ENCODE data around the gene GRIN1. TPM values are rescaled to one million over a fixed set of nuclear protein-coding genes. Genes with fewer than 3 reads are reported as not detected.
"Not testable (repeated sequence)": the region's sequence is repeated elsewhere in the genome, so short reads cannot be mapped to it uniquely, and the experiment has no call there.

Gene GRIN1
- total and polyA plus RNA-seq, 10 of the 15 experiments (the other 5 are each of a cell fraction or from before 2014, with no cell fraction given) = 0.05 to 0.10 (median 0.06) TPM; not detected in 6

GRCh38 chr9:137123952-137124462 lies 14.9 kb upstream of the GRIN1 start:
- RAD21 ChIA-PET (ENCODE audit: unreplicated experiment) = interaction anchor here (1.0 to 2.9 kb wide), 3 partner anchors 27 to 103 kb away, joined by 7 to 26 read pairs (median 7); partner anchors contain the start of genes CYSRT1 and RNF224
- peaks cover 25% of the 10 kb centered on the region for H3K79me2 ChIP-seq (ENCODE audit: control insufficient read depth, insufficient read depth, low read length)

GRCh38 chr9:137126786-137127185 lies 12.2 kb upstream of the GRIN1 start:
- CTCF ChIA-PET = interaction anchor here (0.8 to 4.7 kb wide), 4 partner anchors 24 to 74 kb away, joined by 4 to 20 read pairs (median 6); partner anchors contain the start of gene TPRN
- H3K4me2 ChIP-seq (ENCODE audit: control insufficient read depth, insufficient read depth) = peak overlapping the region; percentile 91
- H3K27ac ChIP-seq (ENCODE audit: control insufficient read depth, insufficient read depth) = peak overlapping the region; percentile 82
- no peaks in the 10 kb centered on the region for H4K20me1 ChIP-seq (ENCODE audit: control insufficient read depth, insufficient read depth)
- H3K27me3 ChIP-seq (replicated peaks in 1 of 2; ENCODE audit: control insufficient read depth in 2 of 2, insufficient read depth in 2 of 2, low read length in 1 of 2) = no peaks in the 10 kb centered on the region
- POLR2A ChIA-PET = interaction anchor here (0.6 to 7.7 kb wide), 10 partner anchors 12 to 346 kb away, joined by 3 to 166 read pairs (median 8); partner anchors contain the start of genes ANAPC2, RNF208, SSNA1 and TPRN
- peaks cover 34% of the 10 kb centered on the region for H3K4me1 ChIP-seq (ENCODE audit: control insufficient read depth, insufficient read depth, low read length)
- no peak for TF ChIP-seq WRNIP1 (IDR thresholded peaks at IDR 0.05; ENCODE audit: borderline replicate concordance, low read depth, low read length)
- TF ChIP-seq USF1 (IDR thresholded peaks at IDR 0.05; ENCODE audit: borderline replicate concordance, extremely low read length, insufficient read depth, low read depth, low read length) = no peak
- TF ChIP-seq CBX3 (IDR thresholded peaks at IDR 0.05; ENCODE audit: borderline replicate concordance, low read depth) = no peak
- TF ChIP-seq PKNOX1 (IDR thresholded peaks at IDR 0.05) = no peak
- TF ChIP-seq DPF2 (IDR thresholded peaks at IDR 0.05) = no peak
- no peak overlapping the region for H2AFZ ChIP-seq (ENCODE audit: control insufficient read depth, low read depth, low read length)
- peak overlapping the region; percentile 72 for H3K4me3 ChIP-seq
- RAD21 ChIA-PET (ENCODE audit: unreplicated experiment) = interaction anchor here (1.1 to 2.6 kb wide), 4 partner anchors 24 to 96 kb away, joined by 5 to 29 read pairs (median 9); partner anchors contain the start of gene RNF208
- DNase-seq (ENCODE audit: low read depth, low spot score) (no peak), ATAC-seq (no peak), FAIRE-seq (peak; percentile 38)
- in situ Hi-C loops (cut with MboI) = no loop called here
- SMC1A ChIA-PET (ENCODE audit: uncharacterized antibody, unreplicated experiment) = interaction anchor here (1.3 to 2.3 kb wide), 4 partner anchors 24 to 100 kb away, joined by 3 to 19 read pairs (median 4); partner anchors contain the start of genes MAN1B1 and RNF224
- intact Hi-C loops (cut with micrococcal nuclease; ENCODE audit: unreplicated experiment) = loop anchor here (5.0 kb wide), 1 partner anchor 61 kb away; the partner anchor contains the start of genes ANAPC2 and SSNA1
- peak overlapping the region; percentile 85 for H3K9ac ChIP-seq (ENCODE audit: control insufficient read depth, insufficient read depth, low read length)
- 1% methylated on average over 3 of the region's 3 CpGs for WGBS (ENCODE audit: insufficient coverage, insufficient replicate concordance, low lambda C conversion rate, missing lambda C conversion rate)
- no TSS peak for BruUV-seq (replicated peaks)
- peaks cover 35% of the 10 kb centered on the region for H3K79me2 ChIP-seq (ENCODE audit: control insufficient read depth, insufficient read depth, low read length)
- H3K36me3 ChIP-seq (ENCODE audit: control insufficient read depth in 2 of 2, insufficient read depth in 2 of 2, low read length in 1 of 2) = no peaks in the 10 kb centered on the region
- H3K9me3 ChIP-seq (replicated peaks; ENCODE audit: control insufficient read depth, insufficient read depth, low read length) = no peaks in the 10 kb centered on the region

More at GRCh38 chr9:137123952-137124462, 14.9 kb upstream of the GRIN1 start:
- Histone ChIP-seq H3K4me2 (ENCODE audit: control insufficient read depth, insufficient read depth) (peak overlapping the region; percentile 58), H3K4me3 (peak overlapping the region; percentile 5; the same call in 1 of the 2 replicates), H3K27ac (ENCODE audit: control insufficient read depth, insufficient read depth) (peak overlapping the region; percentile 0; the same call in 1 of the 2 replicates), H3K4me1 (ENCODE audit: control insufficient read depth, insufficient read depth, low read length) (peaks cover 42% of the 10 kb centered on the region)
- TF ChIP-seq SMARCA5 (IDR thresholded peaks at IDR 0.05) (0 out of 2 replicates have a peak, but pooled peaks have one; percentile 40), ZNF217 (IDR thresholded peaks at IDR 0.05) (peak; percentile 65; the same call in 1 of the 2 replicates), BHLHE40 (IDR thresholded peaks at IDR 0.05; ENCODE audit: borderline replicate concordance in 1 of 2, low read depth in 2 of 2, low read length in 1 of 2) (peak in 1 of 2 experiments; percentile 29; a peak in 1 of 4 replicates)
- not testable (repeated sequence) for FAIRE-seq; H4K20me1 ChIP-seq (ENCODE audit: control insufficient read depth, insufficient read depth); ATAC-seq; H3K9ac ChIP-seq (ENCODE audit: control insufficient read depth, insufficient read depth, low read length); H3K27me3 ChIP-seq (replicated peaks in 1 of 2; ENCODE audit: control insufficient read depth in 2 of 2, insufficient read depth in 2 of 2, low read length in 1 of 2); H3K9me3 ChIP-seq (replicated peaks; ENCODE audit: control insufficient read depth, insufficient read depth, low read length); BruUV-seq (replicated peaks); H2AFZ ChIP-seq (ENCODE audit: control insufficient read depth, low read depth, low read length); DNase-seq (ENCODE audit: low read depth, low spot score); H3K36me3 ChIP-seq (ENCODE audit: control insufficient read depth in 2 of 2, insufficient read depth in 2 of 2, low read length in 1 of 2)
- intact Hi-C loops (cut with micrococcal nuclease; ENCODE audit: unreplicated experiment) = loop anchor here (2.0 kb wide), 1 partner anchor 77 kb away; the partner anchor contains the start of gene TPRN
- POLR2A ChIA-PET = interaction anchor here (0.6 to 4.0 kb wide), 10 partner anchors 16 to 453 kb away, joined by 3 to 18 read pairs (median 4); partner anchors contain the start of gene RNF208
- in situ Hi-C loops (cut with MboI) = loop anchor here (5.0 kb wide), 1 partner anchor 103 kb away; the partner anchor contains the start of genes CYSRT1 and RNF224
- CTCF ChIA-PET = interaction anchor here (0.6 to 2.6 kb wide), 4 partner anchors 65 to 740 kb away, joined by 3 to 16 read pairs (median 7); partner anchors contain the start of genes CYSRT1 and RNF224
- WGBS (ENCODE audit: insufficient coverage, insufficient replicate concordance, low lambda C conversion rate, missing lambda C conversion rate) = 32% methylated on average over 5 of the region's 5 CpGs
- SMC1A ChIA-PET (ENCODE audit: uncharacterized antibody, unreplicated experiment) = interaction anchor here (1.4 to 2.6 kb wide), 2 partner anchors 27 to 33 kb away, joined by 3 to 14 read pairs; no protein-coding TSS in a partner anchor
